NCI-H524 (cell line): ENCODE results near the gene TRPM7.
"Not testable (repeated sequence)": the region's sequence is repeated elsewhere in the genome, so short reads cannot be mapped to it uniquely, and the experiment has no call there.

Experiments
- DNase-seq, 2 experiments: peaks; one replicate each; lab custom pipeline; 2025; lab: John Stamatoyannopoulos, UW

The TRPM7 gene

GRCh38 chr15:50655555-50655954 lies 31.0 kb downstream of the TRPM7 start:
- DNase-seq, result no peak

- DNase-seq, result no peak
These were observed 33.3 kb downstream of the TRPM7 start for GRCh38 chr15:50653156-50653743.

GRCh38 chr15:50652671-50653070 lies 33.9 kb downstream of the TRPM7 start:
- DNase-seq, result no peak

- no peak for DNase-seq
These were observed 45.3 kb downstream of the TRPM7 start for GRCh38 chr15:50641318-50641717.

GRCh38 chr15:50636146-50636545 lies 50.5 kb downstream of the TRPM7 start:
- no peak for DNase-seq

GRCh38 chr15:50633653-50634052 lies 52.9 kb downstream of the TRPM7 start:
- DNase-seq, result no peak

GRCh38 chr15:50628421-50628820 lies 58.2 kb downstream of the TRPM7 start:
- DNase-seq, result no peak

GRCh38 chr15:50627351-50628055 lies 59.1 kb downstream of the TRPM7 start:
- DNase-seq, result no peak

- no peak for DNase-seq
These were observed 61.9 kb downstream of the TRPM7 start for GRCh38 chr15:50624616-50625168.

GRCh38 chr15:50622361-50622943 lies 64.1 kb downstream of the TRPM7 start:
- peak in 1 of 2 experiments; percentile 31 for DNase-seq

- not testable (repeated sequence) for DNase-seq
These were observed 69.6 kb downstream of the TRPM7 start for GRCh38 chr15:50616960-50617359.

GRCh38 chr15:50616554-50616953 lies 70.0 kb downstream of the TRPM7 start:
- DNase-seq, result not testable (repeated sequence)

- DNase-seq, result no peak
These were observed 73.0 kb downstream of the TRPM7 start for GRCh38 chr15:50613600-50613999.

- no peak for DNase-seq
These were observed 79.5 kb downstream of the TRPM7 start for GRCh38 chr15:50607129-50607528.

- no peak for DNase-seq
These were observed 81.1 kb downstream of the TRPM7 start for GRCh38 chr15:50605462-50605861.

GRCh38 chr15:50602028-50602427 lies 84.6 kb downstream of the TRPM7 start:
- DNase-seq, result not testable (repeated sequence)

- no peak for DNase-seq
These were observed 92.3 kb downstream of the TRPM7 start for GRCh38 chr15:50594311-50594710.

GRCh38 chr15:50593761-50594160 lies 92.8 kb downstream of the TRPM7 start:
- no peak for DNase-seq

- DNase-seq, result no peak
These were observed 96.3 kb downstream of the TRPM7 start for GRCh38 chr15:50590288-50590687.

- no peak for DNase-seq
These were observed 109.1 kb downstream of the TRPM7 start for GRCh38 chr15:50577492-50577891.

GRCh38 chr15:50576166-50576565 lies 110.4 kb downstream of the TRPM7 start:
- no peak for DNase-seq

GRCh38 chr15:50573842-50574241 lies 112.8 kb downstream of the TRPM7 start:
- not testable (repeated sequence) for DNase-seq

GRCh38 chr15:50563756-50564155 lies 122.8 kb downstream of the TRPM7 start:
- DNase-seq, result no peak
